Testis (tissue), 3 donors: ENCODE data around the gene MAPKBP1. TPM values are rescaled to one million over a fixed set of nuclear protein-coding genes. Genes with fewer than 3 reads are reported as not detected.

Experiments used
- DNase-seq: peaks from one replicate; pipeline ENCODE4 v3.0.0-alpha.2; 2019
- H3K27ac ChIP-seq, 2 donors: fragments of 200-600 bp; sonication (generic); one replicate each; pipeline ENCODE4 v1.5.1; 2019
- H3K27me3 ChIP-seq: fragments of 200-600 bp; sonication (generic); one replicate; pipeline ENCODE4 v1.5.1; 2019
- H3K36me3 ChIP-seq: fragments of 200-600 bp; sonication (generic); one replicate; pipeline ENCODE4 v1.5.1; 2017; ENCODE audit warnings: low read depth; ENCODE audit errors: missing control alignments
- H3K4me1 ChIP-seq: fragments of 200-600 bp; sonication (generic); one replicate; pipeline ENCODE4 v1.5.1; 2019
- H3K4me3 ChIP-seq, 2 donors: fragments of 200-600 bp; sonication (generic); one replicate each; pipeline ENCODE4 v1.5.1; 2017 to 2019
- H3K9me3 ChIP-seq: fragments of 200-600 bp; sonication (generic); one replicate; pipeline ENCODE4 v1.5.1; 2017
- CTCF ChIP-seq, 3 experiments: fragments of 450-650 bp in 2 of 3; fragments of 200-600 bp in 1 of 3; sonication (generic) in 1 of 3; IDR thresholded peaks; one replicate each; pipeline ENCODE4 v1.5.1; 2016 to 2019; ENCODE audit warnings: antibody characterized with exemption in 3 of 3, mild to moderate bottlenecking in 2 of 3, moderate library complexity in 1 of 3
- POLR2A ChIP-seq: fragments of 450-650 bp; IDR thresholded peaks from one replicate; pipeline ENCODE4 v1.6.1; 2017; ENCODE audit warnings: antibody characterized with exemption, mild to moderate bottlenecking, moderate library complexity
- WGBS, 2 donors: methylation state at CpG; one replicate each; pipeline ENCODE4 v1.1.5; 2018; 5-methylcytosine and 5-hydroxymethylcytosine counted together
- intact Hi-C: fragments of 100-400 bp; cut with DNase I; formaldehyde crosslinking; loops from one replicate; pipeline ENCODE4 v1.15.1; 2023; ENCODE audit warnings: low total_unique reads
- polyA plus RNA-seq: library from polyadenylated mRNA; stranded (reverse); fragments of 350-450 nt; fragmentation: Illumina TruSeq; extraction: RNeasy Lipid Tissue Mini Kit (QIAGEN cat#74804); gene quantifications from one replicate; pipeline ENCODE4 v1.2.3, GENCODE V29; 2014; ENCODE audit warnings: low read depth, low replicate concordance; ENCODE audit not compliant: insufficient read depth
- total RNA-seq, 2 donors: library from RNA; depleted of rRNA; stranded (reverse); fragments of >200 nt; gene quantifications; one replicate each; pipeline ENCODE4 v1.2.3, GENCODE V29; 2016

MAPKBP1 gene
- total and polyA plus RNA-seq, 3 donors from 2014 or later: 76.2 to 159 (median 156) TPM

GRCh38 chr15:41805711-41806110, 31.4 kb downstream of the MAPKBP1 start:
- Histone ChIP-seq H3K27me3 (no peaks in the 10 kb centered on the region), H3K9me3 (no peaks in the 10 kb centered on the region), H3K36me3 (no peaks in the 10 kb centered on the region), H3K4me1 (peaks cover 26% of the 10 kb centered on the region), H3K27ac (peak overlapping the region in 1 of 2 donors; percentile 19), H3K4me3 (no peak overlapping the region)
- no peak for TF ChIP-seq POLR2A
- intact Hi-C loops: no loop called here
- 72 to 86% methylated on average over 3 of the region's 3 CpGs for WGBS, 2 donors
- DNase-seq: no peak

GRCh38 chr15:41806291-41807181, 32.3 kb downstream of the MAPKBP1 start:
- Histone ChIP-seq H3K27ac (no peak overlapping the region), H3K36me3 (no peaks in the 10 kb centered on the region), H3K9me3 (no peaks in the 10 kb centered on the region), H3K4me3 (no peak overlapping the region), H3K27me3 (no peaks in the 10 kb centered on the region), H3K4me1 (peaks cover 32% of the 10 kb centered on the region)
- intact Hi-C loops: no loop called here
- DNase-seq: peak; percentile 73
- 48 to 66% methylated on average over 7 to 10 of the region's 10 CpGs for WGBS, 2 donors
- TF ChIP-seq POLR2A (no peak), CTCF (IDR thresholded peaks at IDR 0.05) (no peak)

DNA sequence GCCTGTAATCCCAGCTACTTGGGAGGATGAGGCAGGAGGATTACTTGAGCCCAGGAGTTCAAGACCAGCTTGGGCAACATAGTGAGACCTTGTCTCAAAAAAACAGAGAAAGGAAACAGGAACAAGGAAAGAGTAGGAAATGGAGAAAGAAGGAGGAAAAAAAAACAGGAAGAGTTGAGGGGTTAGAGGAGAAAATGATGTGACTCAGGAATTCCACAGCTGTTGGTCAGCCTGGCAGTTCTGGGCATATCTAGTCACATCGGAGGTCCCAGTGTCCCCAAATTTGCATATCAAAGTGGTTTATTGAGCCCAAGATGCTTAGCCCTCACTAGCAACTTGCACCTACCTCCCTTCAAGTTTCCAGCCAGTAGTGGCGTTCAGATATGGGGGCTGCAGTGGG, 34.8 kb downstream of the MAPKBP1 start:
- H3K9me3 ChIP-seq: no peaks in the 10 kb centered on the region
- DNase-seq: no peak
- WGBS, 2 donors: 80 to 85% methylated on average over 2 of the region's 2 CpGs
- peaks cover 30% of the 10 kb centered on the region for H3K4me1 ChIP-seq
- TF ChIP-seq CTCF (IDR thresholded peaks at IDR 0.05) (no peak), POLR2A (no peak)
- H3K27me3 ChIP-seq: no peaks in the 10 kb centered on the region
- intact Hi-C loops: no loop called here
- H3K36me3 ChIP-seq: no peaks in the 10 kb centered on the region
- no peak overlapping the region for H3K27ac ChIP-seq
- no peak overlapping the region for H3K4me3 ChIP-seq

GRCh38 chr15:41809526-41810220, 35.4 kb downstream of the MAPKBP1 start:
- intact Hi-C loops: loop anchor here (5.0 kb wide), 1 partner anchor 37 kb away; the partner anchor contains the start of gene MAPKBP1
- Histone ChIP-seq H3K27me3 (no peaks in the 10 kb centered on the region), H3K9me3 (no peaks in the 10 kb centered on the region), H3K4me1 (peaks cover 25% of the 10 kb centered on the region), H3K4me3 (no peak overlapping the region), H3K27ac (no peak overlapping the region), H3K36me3 (no peaks in the 10 kb centered on the region)
- TF ChIP-seq CTCF (IDR thresholded peaks at IDR 0.05) (no peak), POLR2A (no peak)
- 59 to 78% methylated on average over 10 to 12 of the region's 12 CpGs for WGBS, 2 donors
- no peak for DNase-seq
